Stimulated activated naive B cell treated with anti-CD40 and anti-IgM and Interleukin-4, amounts not matched to agents 10 μg/mL and 1 μg/mL and 100 μg/mL, for 72 hours (primary cell): Measurements from ENCODE around the gene LRRC55.
A peak's percentile ranks its signal among the peaks of the same experiment; 100 is the strongest.

Experiments used
- ATAC-seq, 2 donors: fragments of 150-1000 bp; cut with Tn5 transposase; replicated peaks; 2 replicates each; pipeline ENCODE4 v1.10.0; 2021; ENCODE audit warnings: moderate library complexity in 1 of 2
- DNase-seq: peaks from one replicate; pipeline ENCODE4 v3.0.0; 2021
- H3K27ac Mint-ChIP-seq: one replicate; pipeline ENCODE4 v1.8.0; 2022; ENCODE audit warnings: mild to moderate bottlenecking, mixed read lengths
- H3K27me3 Mint-ChIP-seq, 2 donors: one replicate each; pipeline ENCODE4 v1.8.0; 2022; ENCODE audit warnings: mixed read lengths in 2 of 2
- H3K36me3 Mint-ChIP-seq, 2 donors: one replicate each; pipeline ENCODE4 v1.8.0; 2022; ENCODE audit warnings: mixed read lengths in 2 of 2, mild to moderate bottlenecking in 1 of 2
- H3K4me1 Mint-ChIP-seq, 2 donors: one replicate each; pipeline ENCODE4 v1.8.0; 2022; ENCODE audit warnings: mixed read lengths in 2 of 2, mild to moderate bottlenecking in 1 of 2
- H3K4me3 Mint-ChIP-seq, 2 donors: one replicate each; pipeline ENCODE4 v1.8.0; 2022; ENCODE audit warnings: mild to moderate bottlenecking in 2 of 2, mixed read lengths in 2 of 2, moderate library complexity in 1 of 2
- H3K9me3 Mint-ChIP-seq, 2 donors: one replicate each; pipeline ENCODE4 v1.8.0; 2022; ENCODE audit warnings: mixed read lengths in 2 of 2, mild to moderate bottlenecking in 1 of 2

Gene LRRC55

DNA sequence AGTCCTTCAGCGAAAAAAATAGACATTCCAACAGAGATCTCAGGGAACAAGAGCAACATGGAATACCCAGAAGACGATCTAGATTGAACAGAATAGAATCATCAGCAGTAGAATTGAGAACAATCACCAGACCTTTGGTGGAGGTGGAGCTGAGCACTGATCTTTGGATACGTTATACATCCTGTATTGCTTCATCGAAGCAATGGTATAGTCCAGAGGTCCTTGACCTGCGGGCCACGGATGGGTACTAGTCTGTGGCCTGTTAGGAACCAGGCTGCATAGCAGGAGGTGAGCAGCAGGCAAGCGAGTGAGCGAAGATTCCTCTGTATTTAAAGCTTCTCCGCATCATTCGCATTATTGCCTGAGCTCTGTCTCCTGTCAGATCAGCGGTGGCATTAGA lies 17.6 kb downstream of the LRRC55 start:
- peaks cover 0 to 11% of the 10 kb centered on the region in 2 donors for H3K27me3 Mint-ChIP-seq
- no peak overlapping the region for H3K4me3 Mint-ChIP-seq
- H3K4me1 Mint-ChIP-seq: no peaks in the 10 kb centered on the region
- H3K27ac Mint-ChIP-seq: no peak overlapping the region
- no peaks in the 10 kb centered on the region for H3K9me3 Mint-ChIP-seq
- no peak for ATAC-seq
- DNase-seq: no peak
- no peaks in the 10 kb centered on the region for H3K36me3 Mint-ChIP-seq

DNA sequence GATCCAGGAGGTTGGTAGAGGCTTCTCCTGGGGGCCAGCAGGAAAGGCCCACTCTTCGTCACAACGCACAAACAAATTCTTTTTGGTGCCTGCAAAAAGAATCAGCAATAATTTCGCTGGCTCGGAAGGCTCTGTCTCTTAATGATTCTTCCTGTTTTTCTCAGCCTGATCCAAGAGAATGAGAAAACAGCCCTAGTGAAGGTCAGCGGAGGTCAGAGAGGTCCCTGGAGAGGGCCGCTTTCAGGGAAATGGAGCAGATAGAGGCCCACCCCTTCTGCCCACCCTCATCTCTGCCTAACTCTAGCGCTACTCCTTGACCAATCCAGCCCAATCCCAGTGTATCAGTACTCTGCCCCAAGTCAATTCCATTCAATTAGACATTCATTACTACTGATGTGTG lies 19.2 kb downstream of the LRRC55 start:
- H3K36me3 Mint-ChIP-seq: no peaks in the 10 kb centered on the region
- no peak for DNase-seq
- no peak for ATAC-seq
- H3K4me1 Mint-ChIP-seq: no peaks in the 10 kb centered on the region
- H3K27ac Mint-ChIP-seq: no peak overlapping the region
- H3K27me3 Mint-ChIP-seq: peaks cover 0 to 14% of the 10 kb centered on the region in 2 donors
- H3K9me3 Mint-ChIP-seq: no peaks in the 10 kb centered on the region
- no peak overlapping the region for H3K4me3 Mint-ChIP-seq

DNA sequence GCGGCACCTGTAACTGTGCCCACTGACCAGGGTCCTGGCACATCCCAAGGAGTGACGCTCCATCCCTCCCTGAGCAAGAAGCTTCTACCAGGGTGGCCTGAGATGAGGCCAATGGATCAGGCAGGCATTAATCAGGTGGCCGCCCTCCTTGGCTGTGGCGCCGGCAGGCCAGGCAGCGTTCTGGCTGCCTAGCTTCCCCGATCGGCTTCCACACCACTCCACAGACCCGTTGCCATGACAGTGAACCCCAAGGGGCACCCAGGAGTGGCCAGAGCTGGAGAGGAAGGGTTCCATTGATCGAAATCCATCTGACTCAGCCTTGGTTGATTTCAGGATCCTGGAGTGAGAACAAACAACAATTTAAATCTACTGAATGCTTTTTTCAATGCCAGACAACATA lies 20.5 kb downstream of the LRRC55 start:
- no peak overlapping the region for H3K27ac Mint-ChIP-seq
- no peak for ATAC-seq
- DNase-seq: no peak
- no peaks in the 10 kb centered on the region for H3K4me1 Mint-ChIP-seq
- H3K4me3 Mint-ChIP-seq: no peak overlapping the region
- no peaks in the 10 kb centered on the region for H3K9me3 Mint-ChIP-seq
- H3K36me3 Mint-ChIP-seq: no peaks in the 10 kb centered on the region
- peaks cover 6 to 18% of the 10 kb centered on the region in 2 donors for H3K27me3 Mint-ChIP-seq

DNA sequence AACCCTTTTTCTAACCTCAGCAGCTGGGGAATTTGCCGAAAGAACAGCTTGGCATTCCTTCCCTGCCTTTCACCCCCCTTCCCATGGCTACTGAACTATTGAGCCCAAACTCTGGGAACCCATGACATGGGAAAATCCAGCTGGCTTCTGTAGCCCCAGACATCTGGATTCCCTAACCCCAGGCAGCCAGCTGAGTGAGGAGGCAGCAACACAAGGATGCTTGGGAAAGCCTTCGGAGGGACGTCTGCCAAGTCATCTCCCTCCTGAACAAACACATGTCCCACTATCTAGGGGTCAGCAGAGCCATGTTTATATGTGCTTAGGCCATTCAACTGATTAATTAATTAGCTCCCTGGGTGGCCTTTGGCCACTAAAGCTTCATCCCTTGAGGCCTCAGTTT lies 21.6 kb downstream of the LRRC55 start:
- Mint-ChIP-seq H3K27ac (no peak overlapping the region), H3K4me1 (no peaks in the 10 kb centered on the region), H3K36me3 (no peaks in the 10 kb centered on the region), H3K9me3 (no peaks in the 10 kb centered on the region), H3K4me3 (no peak overlapping the region), H3K27me3 (peaks cover 9 to 22% of the 10 kb centered on the region in 2 donors)
- no peak for ATAC-seq
- no peak for DNase-seq

DNA sequence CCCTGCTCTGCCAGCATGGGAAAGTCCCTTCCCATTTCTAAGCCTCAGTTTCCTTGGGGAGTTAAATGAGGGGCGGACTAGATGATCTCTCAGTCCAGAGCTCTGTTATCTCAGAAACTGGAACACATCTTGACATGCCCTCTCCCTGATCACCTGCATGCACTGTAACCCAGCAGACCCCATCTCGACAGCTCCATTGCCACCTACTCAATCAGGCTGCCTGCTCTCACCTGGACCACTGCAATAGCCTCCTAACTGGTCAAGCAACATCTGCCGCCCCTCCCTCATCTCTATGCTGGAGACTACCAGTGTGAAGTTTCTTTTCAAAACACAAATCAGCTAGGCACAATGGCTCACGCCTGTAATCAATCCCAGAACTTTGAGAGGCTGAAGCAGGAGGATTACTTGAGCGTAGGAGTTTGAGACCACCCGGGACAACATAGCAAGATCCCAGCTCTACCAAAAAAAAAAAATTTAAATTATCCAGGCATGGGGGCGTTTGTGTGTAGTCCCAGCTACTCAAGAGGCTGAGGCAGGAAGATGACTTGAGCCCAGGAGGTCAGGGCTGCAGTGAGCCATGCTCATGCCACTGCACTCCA lies 22.2 kb downstream of the LRRC55 start:
- H3K4me3 Mint-ChIP-seq: no peak overlapping the region

DNA sequence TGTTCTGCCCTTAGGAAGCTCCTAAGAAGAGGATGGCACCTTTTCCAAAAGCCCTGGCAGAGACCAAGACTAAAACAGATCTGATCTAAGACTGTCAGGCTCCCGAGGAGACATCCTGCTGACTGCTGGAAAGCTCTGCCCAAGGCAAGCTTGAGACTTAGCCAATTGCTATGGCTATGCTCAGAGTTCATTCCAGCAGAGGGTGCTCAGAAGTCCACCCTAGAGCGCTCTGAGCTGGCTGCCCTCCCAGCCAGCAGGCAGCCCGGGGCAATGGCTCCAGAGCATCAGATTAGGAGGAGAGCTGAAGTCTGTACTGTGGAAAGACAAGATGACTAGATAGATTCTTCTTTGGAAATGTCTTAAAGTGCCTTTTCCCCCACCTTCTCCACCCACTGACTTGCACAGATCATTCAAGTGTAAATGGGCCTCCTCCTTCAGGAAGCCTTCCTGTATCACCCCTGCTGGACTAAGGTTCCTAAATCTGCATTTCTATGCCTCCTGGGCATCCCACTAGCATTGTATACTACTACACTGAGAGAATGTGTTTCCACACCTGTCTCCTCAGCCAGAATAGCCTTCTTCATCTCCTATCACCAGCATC lies 23.4 kb downstream of the LRRC55 start:
- Mint-ChIP-seq H3K27me3 (peaks cover 9 to 30% of the 10 kb centered on the region in 2 donors), H3K4me3 (no peak overlapping the region), H3K27ac (no peak overlapping the region), H3K4me1 (no peaks in the 10 kb centered on the region), H3K36me3 (no peaks in the 10 kb centered on the region), H3K9me3 (no peaks in the 10 kb centered on the region)
- DNase-seq (no peak), ATAC-seq (no peak)

More for the DNA sequence above, 22.2 kb downstream of the LRRC55 start:
- H3K4me1 Mint-ChIP-seq: no peaks in the 10 kb centered on the region
- DNase-seq (no peak), ATAC-seq (no peak)
- H3K27ac Mint-ChIP-seq: no peak overlapping the region
- no peaks in the 10 kb centered on the region for H3K9me3 Mint-ChIP-seq
- peaks cover 9 to 27% of the 10 kb centered on the region in 2 donors for H3K27me3 Mint-ChIP-seq
- no peaks in the 10 kb centered on the region for H3K36me3 Mint-ChIP-seq

DNA sequence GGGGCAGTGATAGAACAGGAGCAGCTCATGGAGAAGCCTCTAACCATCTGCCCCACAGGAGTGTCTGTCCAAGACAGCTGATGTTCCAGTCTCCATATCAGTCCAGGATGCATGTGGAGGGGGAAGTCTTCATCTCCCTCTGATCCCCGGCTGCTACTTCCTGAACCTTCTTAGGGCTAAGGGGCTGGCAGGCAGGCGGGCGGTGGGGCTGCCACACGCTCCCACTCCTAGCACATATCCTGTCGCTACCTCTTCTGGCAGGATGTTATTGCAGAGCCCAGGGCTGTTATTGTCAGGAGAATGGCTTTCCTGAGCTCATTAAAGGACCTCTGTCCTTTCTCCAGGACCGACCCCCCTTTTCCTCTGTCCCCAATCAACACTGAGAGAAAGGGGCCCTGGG lies 25.4 kb downstream of the LRRC55 start:
- no peak overlapping the region for H3K4me3 Mint-ChIP-seq
- no peaks in the 10 kb centered on the region for H3K9me3 Mint-ChIP-seq
- peaks cover 9 to 26% of the 10 kb centered on the region in 2 donors for H3K27me3 Mint-ChIP-seq
- no peak overlapping the region for H3K27ac Mint-ChIP-seq
- H3K4me1 Mint-ChIP-seq: no peaks in the 10 kb centered on the region
- DNase-seq (no peak), ATAC-seq (no peak)
- H3K36me3 Mint-ChIP-seq: no peaks in the 10 kb centered on the region

DNA sequence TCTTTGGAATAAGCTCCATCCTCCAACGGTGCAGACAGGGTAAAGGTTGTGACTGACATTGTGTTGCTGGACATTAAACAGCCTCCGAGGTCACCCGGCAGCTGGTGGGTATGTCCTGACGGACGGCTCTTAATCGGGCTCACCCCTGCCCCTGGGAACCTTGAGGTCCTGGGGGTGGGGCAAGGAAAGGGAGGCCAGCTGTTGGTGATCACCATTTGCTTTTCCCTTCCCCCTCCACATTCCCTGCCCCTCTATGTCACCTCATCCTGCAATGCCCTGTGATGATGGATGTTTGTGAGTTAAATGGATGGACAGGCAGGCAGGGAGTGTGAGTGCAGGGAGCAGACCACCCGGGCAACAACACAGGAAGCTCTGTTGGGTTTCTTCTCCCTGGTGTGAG lies 29.0 kb downstream of the LRRC55 start:
- no peaks in the 10 kb centered on the region for H3K9me3 Mint-ChIP-seq
- H3K4me3 Mint-ChIP-seq: no peak overlapping the region
- no peaks in the 10 kb centered on the region for H3K36me3 Mint-ChIP-seq
- H3K27ac Mint-ChIP-seq: no peak overlapping the region
- DNase-seq: no peak
- ATAC-seq: no peak
- peaks cover 13 to 20% of the 10 kb centered on the region in 2 donors for H3K27me3 Mint-ChIP-seq
- H3K4me1 Mint-ChIP-seq: no peaks in the 10 kb centered on the region

DNA sequence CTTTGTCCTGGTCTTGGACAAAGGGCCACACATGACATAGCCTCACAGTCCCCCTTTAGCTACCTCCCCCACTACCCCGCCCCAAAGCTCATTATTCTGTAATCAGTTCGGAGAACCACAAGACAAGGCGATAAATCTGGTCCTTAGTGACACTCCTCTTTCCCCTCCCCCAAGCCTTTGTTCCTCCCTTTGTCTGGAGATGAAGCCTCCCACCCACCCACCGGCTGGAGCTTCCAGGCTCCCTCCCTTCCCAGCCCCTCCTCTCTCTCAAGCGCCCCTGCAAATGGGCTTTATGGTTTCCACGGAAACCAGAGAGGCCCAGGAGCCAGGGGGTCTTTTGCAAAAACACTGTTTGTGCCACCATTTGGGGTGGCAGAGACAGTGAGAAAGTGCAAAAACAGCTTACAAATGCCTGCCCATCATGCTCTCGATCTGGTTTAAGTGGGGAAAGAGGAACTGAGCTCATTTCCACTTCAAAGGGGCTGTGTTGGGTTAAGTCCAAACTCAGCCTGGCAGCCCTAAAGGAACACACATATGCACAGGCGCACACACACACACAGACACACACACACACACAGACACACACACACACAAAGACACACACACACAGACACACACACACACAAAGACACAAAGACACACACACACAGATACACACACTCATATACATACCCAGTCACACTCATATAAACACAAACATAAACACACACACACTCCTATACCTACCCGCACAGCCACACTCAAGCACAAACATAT lies 31.8 kb downstream of the LRRC55 start:
- ATAC-seq: peak; percentile 57 to 76
- no peaks in the 10 kb centered on the region for H3K4me1 Mint-ChIP-seq
- no peak overlapping the region for H3K27ac Mint-ChIP-seq
- H3K4me3 Mint-ChIP-seq: no peak overlapping the region
- DNase-seq: no peak
- no peaks in the 10 kb centered on the region for H3K9me3 Mint-ChIP-seq
- H3K27me3 Mint-ChIP-seq: peaks cover 12 to 18% of the 10 kb centered on the region in 2 donors
- H3K36me3 Mint-ChIP-seq: no peaks in the 10 kb centered on the region

DNA sequence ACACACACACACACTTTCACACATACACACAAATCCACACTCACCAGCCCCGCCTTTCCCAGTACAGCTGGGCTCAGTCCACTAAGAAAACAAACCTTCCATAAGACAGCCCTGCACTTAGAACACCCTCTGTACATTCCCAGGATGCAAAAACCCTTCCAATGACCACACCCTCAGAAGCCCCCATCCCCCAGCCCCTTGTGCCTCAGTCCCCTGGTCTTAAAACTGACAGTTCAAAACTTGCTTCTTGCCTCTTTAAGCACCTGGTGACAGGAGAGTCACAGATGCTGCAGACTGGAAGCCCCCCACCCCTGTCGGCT lies 32.3 kb downstream of the LRRC55 start:
- H3K4me3 Mint-ChIP-seq: no peak overlapping the region
- no peak for ATAC-seq
- H3K36me3 Mint-ChIP-seq: no peaks in the 10 kb centered on the region
- DNase-seq: no peak
- no peaks in the 10 kb centered on the region for H3K4me1 Mint-ChIP-seq
- no peaks in the 10 kb centered on the region for H3K9me3 Mint-ChIP-seq
- H3K27me3 Mint-ChIP-seq: peaks cover 12 to 13% of the 10 kb centered on the region in 2 donors
- no peak overlapping the region for H3K27ac Mint-ChIP-seq

DNA sequence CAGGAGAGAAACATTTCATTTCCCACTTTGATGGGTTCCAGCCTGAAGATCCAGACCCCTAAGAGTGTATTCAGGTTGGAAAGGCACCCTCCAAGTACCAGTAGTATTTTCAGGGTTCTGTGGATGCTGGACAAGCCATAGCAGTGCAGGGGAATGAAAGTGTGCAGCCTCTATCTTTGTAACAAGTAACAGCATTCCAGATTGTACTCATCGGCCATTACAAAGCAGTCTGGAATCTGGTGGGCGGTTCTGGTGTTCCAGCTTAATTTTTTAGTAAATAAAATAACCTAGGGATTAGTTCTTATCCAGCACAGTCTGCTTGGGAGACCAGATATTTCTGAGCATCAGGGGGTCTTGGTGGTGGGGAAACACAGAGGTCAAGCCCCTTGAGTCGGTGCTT lies 32.7 kb downstream of the LRRC55 start:
- Mint-ChIP-seq H3K4me1 (no peaks in the 10 kb centered on the region), H3K36me3 (no peaks in the 10 kb centered on the region), H3K27me3 (peaks cover 13 to 14% of the 10 kb centered on the region in 2 donors), H3K9me3 (no peaks in the 10 kb centered on the region), H3K27ac (no peak overlapping the region), H3K4me3 (no peak overlapping the region)
- DNase-seq: no peak
- no peak for ATAC-seq

DNA sequence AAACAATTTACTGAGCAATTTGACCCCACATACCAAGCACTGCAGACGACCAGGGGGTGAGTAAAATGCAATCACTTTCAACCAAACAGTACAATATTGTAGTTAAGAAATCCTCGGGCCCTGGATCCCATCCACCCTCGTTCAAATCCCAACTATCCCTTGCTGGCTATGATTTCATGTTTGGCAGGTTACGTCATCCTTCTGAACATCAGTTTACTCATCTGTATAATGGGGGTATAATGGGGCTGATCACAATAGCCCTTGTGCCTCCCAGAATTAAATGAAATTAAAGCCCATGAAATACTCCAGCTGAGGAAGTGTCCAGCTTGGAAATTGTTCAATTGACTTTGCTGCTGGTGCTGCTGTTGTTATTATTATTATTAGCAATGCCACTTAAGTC lies 34.7 kb downstream of the LRRC55 start:
- no peak for ATAC-seq

DNA sequence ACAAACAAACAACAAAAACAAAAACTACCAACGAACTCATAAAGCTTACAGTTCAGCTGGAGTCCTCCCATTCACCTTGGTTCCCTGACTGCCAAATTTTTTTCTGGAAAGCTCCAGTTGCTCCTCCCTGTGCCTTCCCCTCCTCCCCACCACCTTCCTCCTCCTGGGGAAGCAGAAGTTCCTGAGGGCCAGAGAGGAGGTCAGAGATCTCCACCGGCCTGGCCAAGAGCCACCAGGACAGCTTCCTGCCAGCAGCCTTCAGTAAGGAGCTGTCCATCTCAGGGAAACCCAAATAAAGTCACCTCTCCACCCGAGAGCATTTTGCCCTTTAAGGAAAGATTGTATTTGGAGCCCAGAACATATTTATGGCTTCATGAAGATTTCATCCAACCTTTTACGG lies 35.3 kb downstream of the LRRC55 start:
- Mint-ChIP-seq H3K4me3 (no peak overlapping the region), H3K27me3 (peaks cover 17% of the 10 kb centered on the region in 2 donors)

More for the DNA sequence above, 34.7 kb downstream of the LRRC55 start:
- no peaks in the 10 kb centered on the region for H3K4me1 Mint-ChIP-seq
- H3K27me3 Mint-ChIP-seq: peaks cover 17% of the 10 kb centered on the region in 2 donors
- no peak overlapping the region for H3K4me3 Mint-ChIP-seq
- no peak for DNase-seq
- H3K27ac Mint-ChIP-seq: no peak overlapping the region
- H3K36me3 Mint-ChIP-seq: no peaks in the 10 kb centered on the region
- no peaks in the 10 kb centered on the region for H3K9me3 Mint-ChIP-seq

DNA sequence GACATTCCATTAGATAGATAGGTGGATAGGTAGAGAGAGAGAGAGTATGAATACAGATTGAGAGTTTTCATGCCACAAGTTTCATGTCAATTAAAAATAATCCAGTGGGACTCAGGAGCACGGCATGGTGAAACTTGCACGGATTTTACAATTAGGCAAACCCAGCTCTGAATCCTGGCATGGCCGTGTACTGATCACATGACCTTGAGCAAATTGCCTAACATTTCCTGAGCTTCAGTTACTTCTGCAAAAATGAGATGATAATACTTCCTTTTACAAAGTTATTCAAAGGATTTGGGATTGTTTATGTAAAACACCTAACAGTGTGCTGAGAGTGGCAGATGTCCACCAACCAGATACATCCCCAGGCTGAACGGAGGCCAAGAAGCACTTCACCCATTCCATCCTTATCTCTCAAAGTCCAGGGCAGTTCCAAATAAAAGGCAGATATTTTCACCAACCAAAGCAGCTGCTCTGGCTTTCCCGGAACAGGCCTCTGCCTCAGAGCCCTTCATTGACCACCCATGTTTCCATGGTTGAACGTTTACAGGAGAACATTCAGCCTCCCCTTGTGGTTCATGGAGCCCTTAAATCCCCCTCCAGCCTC lies 37.4 kb downstream of the LRRC55 start:
- H3K4me1 Mint-ChIP-seq: no peaks in the 10 kb centered on the region
- ATAC-seq (no peak), DNase-seq (no peak)
- H3K4me3 Mint-ChIP-seq: no peak overlapping the region
- peaks cover 17% of the 10 kb centered on the region in 2 donors for H3K27me3 Mint-ChIP-seq
- H3K9me3 Mint-ChIP-seq: no peaks in the 10 kb centered on the region
- no peak overlapping the region for H3K27ac Mint-ChIP-seq
- no peaks in the 10 kb centered on the region for H3K36me3 Mint-ChIP-seq

More for the DNA sequence above, 35.3 kb downstream of the LRRC55 start:
- H3K36me3 Mint-ChIP-seq: no peaks in the 10 kb centered on the region
- DNase-seq (no peak), ATAC-seq (no peak)
- H3K27ac Mint-ChIP-seq: no peak overlapping the region
- H3K4me1 Mint-ChIP-seq: no peaks in the 10 kb centered on the region
- H3K9me3 Mint-ChIP-seq: no peaks in the 10 kb centered on the region

DNA sequence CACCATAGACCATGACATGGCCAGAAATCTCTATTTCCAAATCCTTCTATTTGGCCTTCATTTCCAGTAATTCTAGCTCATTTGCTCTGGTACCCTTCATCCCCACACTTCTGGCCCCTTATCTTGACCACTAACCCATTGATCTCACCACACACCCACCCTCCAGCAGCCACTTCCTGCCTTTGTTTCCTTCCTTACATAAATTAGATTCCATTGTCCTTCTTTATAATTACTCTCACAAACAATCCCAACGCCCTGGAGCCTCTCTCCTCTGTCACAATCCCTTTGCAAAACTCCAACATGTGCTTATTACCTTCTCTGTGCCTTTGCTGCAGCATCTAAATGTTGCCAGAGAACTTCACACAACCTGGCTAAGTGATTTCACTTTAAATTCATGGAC lies 40.5 kb downstream of the LRRC55 start:
- H3K27ac Mint-ChIP-seq: no peak overlapping the region
- H3K27me3 Mint-ChIP-seq: peaks cover 13 to 14% of the 10 kb centered on the region in 2 donors
- H3K4me1 Mint-ChIP-seq: no peaks in the 10 kb centered on the region
- peaks cover 0 to 2% of the 10 kb centered on the region in 2 donors for H3K9me3 Mint-ChIP-seq
- ATAC-seq (no peak), DNase-seq (no peak)
- H3K4me3 Mint-ChIP-seq: no peak overlapping the region
- no peaks in the 10 kb centered on the region for H3K36me3 Mint-ChIP-seq
